Measurements from ENCODE around the gene MMP24.

Gene MMP24

DNA sequence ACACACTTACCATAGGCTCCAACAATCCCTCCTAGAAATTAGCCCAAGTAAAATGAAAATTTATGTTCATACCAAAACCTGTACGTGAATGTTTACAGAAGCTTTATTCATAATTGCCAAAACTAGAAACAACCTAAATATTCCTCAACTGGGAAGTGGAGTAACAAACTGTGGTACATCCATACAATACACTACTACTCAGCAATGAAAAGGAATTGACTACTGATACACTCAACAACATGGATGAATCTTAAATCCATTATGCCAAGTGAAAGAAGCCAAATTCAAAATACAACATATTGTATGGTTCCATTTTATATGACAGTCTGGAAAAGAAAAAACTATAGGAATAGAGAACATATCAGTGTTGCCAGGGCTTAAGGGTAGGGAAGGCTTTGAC is 19.7 kb upstream of the MMP24 start:
- no peaks in the 10 kb centered on the region for H4K20me1 ChIP-seq (ENCODE audit: control insufficient read depth, insufficient read depth, low read depth, low read length)
- H3K4me2 ChIP-seq (ENCODE audit: low read length) = no peak overlapping the region
- H3K9me3 ChIP-seq (ENCODE audit: control insufficient read depth, insufficient read depth, low read length) = no peaks in the 10 kb centered on the region
- TF ChIP-seq CTCF (IDR thresholded peaks at IDR 0.05; ENCODE audit: low read depth, low read length, poor library complexity, severe bottlenecking) (no peak), EZH2phosphoT487 (IDR thresholded peaks at IDR 0.05; ENCODE audit: borderline replicate concordance, low read length) (no peak)
- H3K27ac ChIP-seq (ENCODE audit: low read depth, low read length) = no peak overlapping the region
- no peaks in the 10 kb centered on the region for H3F3A ChIP-seq (ENCODE audit: control insufficient read depth, insufficient read depth)
- no peaks in the 10 kb centered on the region for H3K79me2 ChIP-seq (ENCODE audit: control insufficient read depth, low read length)
- peaks cover 4% of the 10 kb centered on the region; the same call in 1 of the 2 replicates for H3K27me3 ChIP-seq (ENCODE audit: control insufficient read depth, low read length)
- no peaks in the 10 kb centered on the region for H3K4me1 ChIP-seq (ENCODE audit: control insufficient read depth, low read length)
- H3K4me3 ChIP-seq (ENCODE audit: low read length) = no peak overlapping the region
- no peaks in the 10 kb centered on the region for H3K9me2 ChIP-seq (replicated peaks; ENCODE audit: control insufficient read depth, low read length)
- no peaks in the 10 kb centered on the region for H3K36me3 ChIP-seq (ENCODE audit: control insufficient read depth, low read length)

GRCh38 chr20:35207950-35208611 is 18.4 kb upstream of the MMP24 start:
- no peak overlapping the region for H3K4me3 ChIP-seq (ENCODE audit: low read length)
- no peaks in the 10 kb centered on the region for H4K20me1 ChIP-seq (ENCODE audit: control insufficient read depth, insufficient read depth, low read depth, low read length)
- H3K27ac ChIP-seq (ENCODE audit: low read depth, low read length) = no peak overlapping the region
- no peaks in the 10 kb centered on the region for H3K9me3 ChIP-seq (ENCODE audit: control insufficient read depth, insufficient read depth, low read length)
- H3F3A ChIP-seq (ENCODE audit: control insufficient read depth, insufficient read depth) = no peaks in the 10 kb centered on the region
- no peaks in the 10 kb centered on the region for H3K4me1 ChIP-seq (ENCODE audit: control insufficient read depth, low read length)
- no peak overlapping the region for H3K4me2 ChIP-seq (ENCODE audit: low read length)
- peaks cover 4% of the 10 kb centered on the region; the same call in 1 of the 2 replicates for H3K27me3 ChIP-seq (ENCODE audit: control insufficient read depth, low read length)
- H3K79me2 ChIP-seq (ENCODE audit: control insufficient read depth, low read length) = no peaks in the 10 kb centered on the region
- no peaks in the 10 kb centered on the region for H3K9me2 ChIP-seq (replicated peaks; ENCODE audit: control insufficient read depth, low read length)
- TF ChIP-seq EZH2phosphoT487 (IDR thresholded peaks at IDR 0.05; ENCODE audit: borderline replicate concordance, low read length) (no peak), CTCF (IDR thresholded peaks at IDR 0.05; ENCODE audit: low read depth, low read length, poor library complexity, severe bottlenecking) (peak; percentile 88)
- H3K36me3 ChIP-seq (ENCODE audit: control insufficient read depth, low read length) = no peaks in the 10 kb centered on the region

DNA sequence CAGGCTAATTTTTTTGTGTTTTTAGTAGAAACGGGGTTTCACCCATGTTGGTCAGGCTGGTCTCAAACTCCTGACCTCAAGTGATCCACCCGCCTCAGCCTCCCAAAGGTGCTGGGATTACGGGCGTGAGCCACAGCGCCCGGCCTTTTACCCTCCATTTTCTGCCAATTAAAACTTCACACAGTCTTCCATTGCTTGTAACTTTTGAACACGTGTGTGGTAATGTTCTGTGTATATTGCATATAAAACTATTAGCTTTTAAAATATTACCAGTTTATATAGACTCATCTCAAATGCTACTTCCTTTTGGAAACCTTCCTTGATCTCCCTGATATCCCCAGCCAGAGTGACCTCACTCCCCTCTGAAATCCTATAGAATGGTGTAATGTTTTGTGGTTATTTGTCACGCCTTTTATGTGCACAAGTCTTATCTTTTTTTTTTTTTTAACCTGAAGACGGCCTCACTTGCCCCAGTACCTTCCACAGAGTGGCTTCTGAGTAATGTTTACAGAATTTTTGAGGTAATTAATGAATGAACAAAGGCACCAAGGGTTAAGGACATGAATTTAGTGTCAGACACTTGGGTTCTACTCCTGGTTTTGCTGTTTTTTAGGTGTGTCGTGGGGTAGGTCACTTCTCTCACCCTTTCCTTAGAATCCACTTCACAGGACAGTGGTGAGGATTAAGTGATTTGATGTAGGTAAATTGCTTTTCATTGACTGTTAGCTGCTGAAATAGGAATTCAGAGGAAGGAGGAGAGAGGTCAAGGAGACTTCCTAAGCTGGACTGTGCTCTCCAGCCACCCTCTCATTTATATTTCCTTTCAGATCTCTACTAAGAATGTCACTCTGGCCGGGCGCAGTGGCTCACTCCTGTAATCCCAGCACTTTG is 11.2 kb upstream of the MMP24 start:
- Histone ChIP-seq H3K4me2 (ENCODE audit: low read length) (no peak overlapping the region), H3K27ac (ENCODE audit: low read depth, low read length) (no peak overlapping the region), H3K27me3 (ENCODE audit: control insufficient read depth, low read length) (0 out of 2 replicates have a peak, but pooled peaks cover 6% of the 10 kb centered on the region), H3F3A (ENCODE audit: control insufficient read depth, insufficient read depth) (no peaks in the 10 kb centered on the region), H3K9me3 (ENCODE audit: control insufficient read depth, insufficient read depth, low read length) (no peaks in the 10 kb centered on the region), H3K4me3 (ENCODE audit: low read length) (no peak overlapping the region), H3K79me2 (ENCODE audit: control insufficient read depth, low read length) (no peaks in the 10 kb centered on the region), H3K9me2 (replicated peaks; ENCODE audit: control insufficient read depth, low read length) (no peaks in the 10 kb centered on the region), H4K20me1 (ENCODE audit: control insufficient read depth, insufficient read depth, low read depth, low read length) (no peaks in the 10 kb centered on the region), H3K4me1 (ENCODE audit: control insufficient read depth, low read length) (no peaks in the 10 kb centered on the region), H3K36me3 (ENCODE audit: control insufficient read depth, low read length) (no peaks in the 10 kb centered on the region)
- TF ChIP-seq EZH2phosphoT487 (IDR thresholded peaks at IDR 0.05; ENCODE audit: borderline replicate concordance, low read length) (no peak), CTCF (IDR thresholded peaks at IDR 0.05; ENCODE audit: low read depth, low read length, poor library complexity, severe bottlenecking) (no peak)

Measured in DOHH2 (cell line).